Stimulated activated CD8-positive, alpha-beta memory T cell treated with anti-CD3 and anti-CD28 coated beads, Interleukin-15, amount 100 ng/mL, for 4 hours (primary cell): ENCODE measurements around the gene CEP112.
"Not testable (repeated sequence)": the region's sequence is repeated elsewhere in the genome, so short reads cannot be mapped to it uniquely, and the experiment has no call there.

ENCODE experiments used
- DNase-seq, 2 donors: peaks; one replicate each; pipeline ENCODE4 v3.0.0-alpha.2; 2020; ENCODE audit warnings: low read depth in 2 of 2

Gene CEP112

DNA sequence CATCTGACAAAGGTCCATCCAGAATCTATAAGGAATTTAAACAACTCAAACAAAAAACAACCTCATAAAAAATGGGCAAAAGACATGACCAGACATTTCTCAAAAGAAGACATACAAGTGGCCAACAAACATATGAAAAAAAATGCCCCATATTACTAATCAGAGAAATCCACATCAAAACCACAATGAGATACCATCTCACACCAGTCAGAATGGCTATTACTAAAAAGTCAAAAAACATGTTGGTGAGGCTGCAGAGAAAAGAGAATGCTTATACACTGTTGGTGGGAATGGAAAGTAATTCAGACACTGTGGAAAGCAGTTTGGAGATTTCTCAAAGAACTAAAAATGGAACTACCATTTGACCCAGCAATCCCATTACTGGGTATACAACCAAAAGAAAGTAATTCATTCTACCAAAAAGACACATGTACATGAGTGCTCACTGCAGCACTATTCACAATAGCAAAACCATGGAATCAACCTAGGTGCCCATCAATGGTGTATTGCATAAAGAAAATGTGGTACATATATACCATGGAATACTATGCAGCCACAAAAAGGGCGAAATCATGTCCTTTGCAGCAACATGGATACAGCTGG, 409.7 kb downstream of the CEP112 start:
- not testable (repeated sequence) for DNase-seq

DNA sequence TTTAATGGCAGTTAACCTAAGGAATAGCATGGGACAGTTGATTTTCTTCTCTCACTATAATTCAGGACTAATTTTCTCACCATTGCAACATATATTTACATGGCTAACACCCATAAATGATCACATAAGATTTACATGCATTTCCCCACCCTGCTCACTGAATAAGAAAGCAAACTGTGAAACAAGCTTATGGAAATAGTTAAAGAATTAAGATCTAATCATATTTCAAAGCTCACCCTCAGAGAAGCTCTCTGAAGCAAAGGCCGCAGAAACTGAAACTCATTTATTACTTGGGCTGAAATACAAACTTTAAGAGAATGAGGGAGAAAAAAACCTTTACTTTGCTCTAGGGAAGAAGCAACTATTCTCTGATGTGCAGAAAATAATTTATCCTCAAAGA, 411.8 kb downstream of the CEP112 start:
- no peak for DNase-seq

DNA sequence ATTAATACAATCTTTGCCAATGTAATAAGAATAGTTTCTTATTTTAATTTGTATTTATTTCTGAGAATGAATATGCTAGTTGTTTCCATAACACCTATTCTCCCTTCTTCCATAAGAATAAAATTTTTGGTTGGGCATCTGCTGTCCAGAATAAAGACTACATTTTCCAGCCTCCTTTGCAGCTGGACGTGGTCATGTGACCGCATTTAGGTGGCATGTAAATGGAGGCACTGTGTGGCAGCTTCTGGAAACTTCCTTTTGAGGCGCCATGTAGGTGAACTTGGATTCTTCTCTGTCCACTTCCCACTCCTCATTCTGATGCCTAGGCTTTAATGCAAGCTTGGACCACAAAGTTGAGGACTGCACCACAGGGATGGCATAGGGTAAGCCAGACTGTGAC, 415.0 kb downstream of the CEP112 start:
- DNase-seq = no peak

DNA sequence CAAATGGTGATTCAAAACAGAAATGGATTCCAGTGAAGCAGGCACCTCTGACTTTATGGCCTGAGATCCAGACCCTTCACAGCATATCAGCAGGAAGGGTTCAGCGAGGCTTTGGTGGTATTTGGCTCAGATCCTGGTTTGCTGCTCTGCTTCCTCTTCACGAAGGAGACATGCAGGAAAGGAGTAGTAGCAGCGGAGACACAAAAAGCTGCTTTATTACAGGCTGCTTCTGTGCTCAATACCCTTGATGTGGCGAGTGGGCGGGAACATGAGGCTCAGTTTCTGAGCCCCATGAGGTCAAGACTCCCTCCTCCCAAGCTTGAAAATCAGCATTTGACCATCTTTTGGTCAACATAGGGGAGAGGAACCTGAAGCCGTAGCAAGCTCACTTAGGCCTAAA, 417.1 kb downstream of the CEP112 start:
- DNase-seq = no peak

DNA sequence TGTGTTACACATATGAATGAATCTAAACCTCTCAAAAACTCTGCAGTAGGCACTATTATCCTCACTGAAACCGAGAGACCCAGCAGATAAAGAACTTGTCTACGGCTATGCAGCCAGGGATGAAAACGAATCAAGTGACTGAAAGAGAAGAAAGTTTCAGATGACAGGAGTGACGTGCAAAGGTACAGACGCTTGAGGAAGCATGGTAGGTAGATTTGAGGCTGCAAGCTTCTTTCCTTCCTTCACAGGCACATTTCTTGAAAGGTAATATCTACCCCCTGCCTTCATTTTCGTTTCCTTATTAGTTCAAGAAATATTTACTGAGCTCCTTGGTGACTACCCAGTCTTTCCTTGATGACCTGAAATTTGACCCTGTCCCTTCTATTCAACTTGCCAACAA, 418.9 kb downstream of the CEP112 start:
- DNase-seq = no peak

DNA sequence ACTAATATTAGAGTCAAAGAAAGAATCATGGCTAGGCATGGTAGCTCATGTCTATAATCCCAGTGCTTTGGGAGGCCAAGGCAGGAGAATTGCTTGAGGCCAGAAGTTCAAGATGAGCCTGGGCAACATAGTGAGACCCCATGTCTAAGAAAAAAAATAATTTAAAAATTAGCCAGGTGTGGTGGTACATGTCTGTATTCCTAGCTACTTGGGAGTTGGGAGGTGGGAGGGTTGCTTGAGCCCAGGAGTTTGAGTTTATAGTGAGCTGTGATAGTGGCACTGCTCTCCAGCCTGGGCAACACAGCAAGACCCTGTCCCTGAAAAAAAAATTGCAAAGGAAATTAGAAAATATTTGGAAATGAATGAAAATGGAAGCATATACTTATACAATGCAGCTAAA, 420.2 kb downstream of the CEP112 start:
- no peak for DNase-seq

DNA sequence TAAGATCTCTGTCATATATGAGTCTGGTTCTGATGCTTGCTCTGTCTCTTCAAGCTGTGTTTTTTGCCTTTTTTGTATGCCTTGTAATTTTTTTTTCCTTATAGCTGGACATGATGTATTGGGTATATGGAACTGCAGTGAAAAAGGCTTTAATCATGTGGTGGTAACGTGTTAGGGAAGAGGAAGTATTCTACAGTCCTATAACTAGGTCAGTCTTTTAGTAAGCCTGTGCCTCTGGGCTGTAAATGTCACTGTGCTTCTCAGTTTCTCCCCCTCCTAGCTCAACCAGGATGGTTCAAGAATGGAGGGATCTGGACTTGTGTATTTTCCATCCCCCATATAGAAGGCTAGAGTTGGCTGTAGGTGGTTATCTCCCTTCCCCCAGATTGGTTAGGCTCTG, 428.1 kb downstream of the CEP112 start:
- no peak for DNase-seq

DNA sequence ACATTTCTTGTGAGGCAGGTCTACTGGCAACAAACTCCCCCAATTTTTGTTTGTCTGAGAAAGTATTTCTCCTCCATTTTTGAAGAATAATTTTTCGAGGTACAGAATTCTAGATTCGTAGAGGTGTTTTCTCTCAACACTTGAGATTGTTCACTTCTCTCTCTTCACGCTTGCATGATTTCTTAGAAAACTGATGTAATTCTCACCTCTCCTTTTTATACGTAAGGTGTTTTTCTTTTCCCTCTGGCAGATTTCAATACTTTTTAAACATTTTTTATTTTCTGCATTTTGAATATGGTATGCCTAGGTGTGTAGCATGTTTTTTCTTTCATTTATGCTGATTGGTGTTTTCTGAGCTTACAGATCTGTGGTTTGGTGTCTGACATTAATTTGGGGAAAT, 429.0 kb downstream of the CEP112 start:
- no peak for DNase-seq

DNA sequence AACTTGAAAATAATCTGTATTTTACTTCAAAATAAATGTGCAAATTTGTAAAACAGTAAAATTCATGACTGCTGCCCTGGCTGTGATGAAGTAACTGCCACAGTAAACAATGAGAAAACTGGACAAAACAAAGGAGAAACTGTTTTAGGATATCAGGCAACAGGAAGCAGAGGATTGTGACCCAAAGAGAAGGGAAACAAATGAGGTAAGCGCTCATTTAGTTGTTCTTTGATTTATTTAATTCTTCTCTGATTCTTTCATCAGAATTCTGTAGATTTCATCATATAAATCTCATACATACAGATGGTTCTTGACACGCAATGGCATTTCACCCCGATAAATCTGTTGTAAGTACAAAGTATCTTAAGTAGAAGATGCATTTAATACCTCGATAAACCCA, 432.4 kb downstream of the CEP112 start:
- DNase-seq = no peak

DNA sequence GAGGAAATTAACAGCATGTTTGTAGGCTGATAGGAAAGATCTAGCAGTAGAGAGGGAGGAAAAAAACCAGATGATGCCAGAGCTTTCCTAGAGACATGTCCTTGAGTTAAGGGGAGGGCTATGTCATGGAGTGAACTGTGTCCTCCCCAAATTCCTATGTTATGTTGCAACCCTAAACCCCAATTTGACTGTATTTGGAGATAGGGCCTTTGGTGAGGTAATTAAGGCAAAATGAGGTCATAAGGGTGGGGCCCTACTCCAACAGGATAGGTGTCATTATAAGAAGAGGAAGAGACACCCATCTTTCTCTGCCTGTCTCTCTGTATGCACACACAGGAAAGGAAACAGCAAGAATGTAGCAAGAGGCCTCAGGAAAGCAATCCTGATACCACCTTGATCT, 435.2 kb downstream of the CEP112 start:
- DNase-seq = no peak

DNA sequence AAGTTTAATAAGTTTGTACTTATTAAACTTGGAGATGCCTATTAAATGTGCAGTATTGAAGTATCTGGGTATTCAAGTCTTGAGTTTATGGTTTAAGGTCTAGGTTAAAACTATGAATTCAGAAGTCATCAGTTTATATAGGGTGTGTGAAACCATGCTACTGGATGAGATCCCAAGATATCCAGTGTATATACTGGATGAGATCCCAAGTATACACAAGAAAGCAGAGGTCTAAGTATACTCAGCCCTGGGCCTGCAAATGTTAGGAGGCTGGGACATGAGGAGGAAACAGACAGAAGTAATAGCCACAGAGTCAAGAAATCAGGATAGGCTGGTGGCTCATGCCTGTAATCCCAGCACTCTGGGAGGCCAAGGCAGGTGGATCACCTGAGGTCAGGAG, 436.1 kb downstream of the CEP112 start:
- no peak for DNase-seq

DNA sequence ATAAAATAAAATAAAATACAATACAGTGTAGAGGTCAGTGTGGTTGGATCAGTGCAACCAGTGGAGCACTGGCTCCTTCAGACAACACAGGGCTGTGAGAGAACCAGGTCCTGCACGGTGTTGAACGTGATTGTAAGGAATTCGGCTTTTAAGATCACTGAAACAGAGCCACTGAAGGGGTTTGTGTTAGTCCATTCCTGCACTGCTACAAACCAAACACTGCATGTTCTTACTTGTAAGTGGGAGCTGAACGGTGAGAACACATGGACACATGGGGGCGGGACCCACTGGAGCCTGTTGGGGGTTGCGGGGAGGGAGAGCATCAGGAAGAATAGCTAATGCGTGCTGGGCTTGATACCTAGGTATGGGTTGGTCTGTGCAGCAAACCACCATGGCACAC, 437.3 kb downstream of the CEP112 start:
- no peak for DNase-seq

DNA sequence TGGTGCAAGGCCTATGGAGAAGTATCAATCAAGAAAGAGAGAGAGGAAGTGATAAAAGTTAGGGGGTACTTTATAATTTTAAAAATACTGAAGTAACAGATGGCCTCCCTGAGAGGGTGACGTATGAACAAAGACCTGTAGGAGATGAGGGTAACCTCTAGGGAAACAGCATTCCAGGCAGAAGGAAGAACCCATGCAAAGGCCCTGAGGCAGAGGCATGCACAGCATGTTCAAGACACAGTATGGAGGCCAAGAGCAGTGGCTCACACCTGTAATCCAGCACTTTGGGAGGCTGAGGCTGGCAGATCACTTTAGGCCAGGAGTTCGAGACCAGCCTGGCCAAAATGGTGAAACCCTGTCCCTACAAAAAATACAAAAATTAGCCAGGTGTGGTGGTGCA, 437.9 kb downstream of the CEP112 start:
- DNase-seq = no peak

DNA sequence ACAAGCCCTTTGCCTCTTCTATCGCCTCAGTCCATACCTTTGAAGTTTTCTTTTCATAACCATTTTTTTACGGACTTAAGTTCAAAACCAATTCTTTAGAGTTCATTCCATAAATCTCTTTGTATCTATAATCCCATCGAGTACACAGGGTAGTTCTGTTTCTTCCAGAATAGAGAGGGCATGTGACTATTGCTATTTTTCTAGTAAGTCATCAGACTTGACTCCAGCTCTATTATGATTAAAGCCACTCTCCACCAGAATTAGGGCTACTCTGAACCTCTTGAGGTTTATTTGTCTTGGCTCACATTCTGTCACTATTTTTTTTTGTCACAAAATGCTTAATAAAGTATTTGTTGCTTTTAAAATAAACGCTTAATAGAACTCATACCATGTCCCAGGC, 438.6 kb downstream of the CEP112 start:
- DNase-seq = no peak

DNA sequence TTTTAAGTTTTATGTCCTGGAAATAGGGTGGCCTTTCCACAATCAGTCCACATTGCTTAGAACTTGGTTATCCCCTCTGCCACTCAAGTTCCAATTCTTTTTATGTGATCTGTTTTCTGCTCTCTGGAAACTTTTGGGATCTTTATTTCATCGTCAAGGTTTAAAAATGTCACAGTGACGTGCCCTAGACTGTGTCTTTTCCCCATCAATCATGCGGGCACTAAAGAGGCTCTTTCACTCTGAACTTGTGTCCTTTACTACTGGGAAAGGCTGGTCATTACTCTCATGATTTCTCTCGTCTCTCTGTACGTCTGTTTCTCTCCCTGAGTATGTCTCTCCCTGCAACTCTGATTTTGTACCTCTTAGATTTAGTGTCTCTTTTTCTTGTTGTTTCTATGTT, 440.7 kb downstream of the CEP112 start:
- DNase-seq = no peak

DNA sequence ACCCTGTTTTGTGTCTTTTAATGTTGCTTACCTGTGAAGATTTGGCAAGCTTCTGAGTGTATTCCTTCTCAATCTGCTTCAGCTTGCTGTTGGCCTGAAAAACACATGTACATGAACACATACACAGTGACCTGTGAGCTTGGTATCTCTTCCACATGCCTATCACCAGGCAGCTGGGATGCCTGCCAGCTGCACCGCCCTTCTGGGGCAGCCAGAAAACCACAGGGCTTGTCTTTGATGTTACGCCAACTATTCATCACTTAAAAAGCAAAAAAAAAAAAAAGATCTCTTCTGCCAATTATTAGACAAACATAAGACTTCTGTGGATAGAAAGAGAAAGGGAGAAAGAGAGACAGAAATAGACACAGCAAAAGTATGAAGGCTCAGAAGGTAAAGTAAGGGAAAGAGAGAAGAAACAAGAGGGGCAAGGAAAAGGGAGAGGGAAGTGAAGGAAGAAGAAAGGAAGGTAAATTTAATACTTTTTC, 441.3 kb downstream of the CEP112 start:
- DNase-seq = no peak

DNA sequence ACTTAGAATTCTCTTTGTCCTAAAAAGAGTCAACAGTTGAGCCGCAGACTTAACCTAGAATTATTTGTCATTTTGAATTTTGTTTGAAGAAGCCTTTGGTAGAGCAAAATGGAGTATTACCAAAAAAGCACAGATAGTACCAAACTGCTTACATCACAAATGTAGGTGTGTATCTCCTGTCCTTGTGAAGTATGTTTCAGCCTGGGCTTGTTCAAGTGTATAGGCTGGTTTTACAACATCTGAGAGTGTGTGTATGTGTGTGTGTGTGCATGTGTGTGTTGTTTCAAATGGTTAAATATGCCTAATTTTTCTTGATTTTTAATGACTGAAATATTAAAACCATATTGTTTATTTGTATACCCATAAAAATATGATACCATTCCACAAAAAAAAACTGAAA, 441.8 kb downstream of the CEP112 start:
- DNase-seq = no peak

DNA sequence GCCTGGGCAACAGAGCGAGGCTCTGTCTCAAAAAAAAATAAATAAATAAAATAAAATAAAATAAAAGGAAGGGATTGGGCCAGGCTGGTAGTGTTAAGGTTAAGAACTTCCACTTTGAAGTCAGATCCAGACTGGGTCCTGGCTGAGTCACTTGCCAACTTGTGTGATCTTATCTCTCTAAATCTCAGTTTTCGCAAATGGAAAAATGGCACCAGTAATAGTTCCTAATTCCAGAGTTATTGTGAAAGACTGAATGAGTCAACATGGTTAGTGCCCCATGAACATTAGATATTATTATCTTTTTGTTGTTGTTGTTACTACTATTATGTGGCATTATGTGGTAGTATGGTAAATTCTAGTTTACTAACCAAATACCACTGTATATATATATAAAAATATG, 442.5 kb downstream of the CEP112 start:
- DNase-seq = no peak

DNA sequence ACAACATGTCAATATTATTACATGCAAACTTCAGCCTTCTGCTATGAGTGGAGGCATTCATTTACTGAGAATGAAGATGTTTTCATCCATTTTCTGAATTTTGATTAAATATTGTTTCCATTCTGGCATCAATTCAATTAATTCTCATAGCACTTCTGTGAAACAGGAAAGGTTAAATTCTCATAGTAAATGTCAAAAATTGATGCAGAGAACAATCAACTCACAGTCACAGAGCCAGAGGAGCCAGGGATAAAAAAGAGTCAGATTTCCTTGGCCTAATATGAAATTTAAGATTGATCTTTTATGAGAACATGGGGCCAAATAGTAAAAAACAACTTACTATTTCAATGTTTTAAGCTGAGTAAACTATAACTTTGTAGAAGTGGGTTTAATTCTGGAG, 446.7 kb downstream of the CEP112 start:
- no peak for DNase-seq

DNA sequence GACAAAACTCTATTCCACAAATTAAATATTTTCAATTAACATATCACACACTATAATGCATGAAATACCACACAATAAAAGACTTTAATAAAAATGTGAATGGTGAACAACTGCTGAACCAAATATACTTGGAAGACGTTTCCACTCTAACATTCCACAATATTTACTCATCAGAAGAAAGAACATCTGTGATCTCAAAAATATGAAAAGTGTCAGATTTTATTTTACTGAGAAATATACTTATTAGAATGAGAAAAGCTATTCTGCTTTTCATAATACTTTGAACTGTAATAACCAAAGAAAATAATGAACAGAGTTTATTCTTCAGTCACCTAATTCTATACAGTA, 448.7 kb downstream of the CEP112 start:
- no peak for DNase-seq

DNA sequence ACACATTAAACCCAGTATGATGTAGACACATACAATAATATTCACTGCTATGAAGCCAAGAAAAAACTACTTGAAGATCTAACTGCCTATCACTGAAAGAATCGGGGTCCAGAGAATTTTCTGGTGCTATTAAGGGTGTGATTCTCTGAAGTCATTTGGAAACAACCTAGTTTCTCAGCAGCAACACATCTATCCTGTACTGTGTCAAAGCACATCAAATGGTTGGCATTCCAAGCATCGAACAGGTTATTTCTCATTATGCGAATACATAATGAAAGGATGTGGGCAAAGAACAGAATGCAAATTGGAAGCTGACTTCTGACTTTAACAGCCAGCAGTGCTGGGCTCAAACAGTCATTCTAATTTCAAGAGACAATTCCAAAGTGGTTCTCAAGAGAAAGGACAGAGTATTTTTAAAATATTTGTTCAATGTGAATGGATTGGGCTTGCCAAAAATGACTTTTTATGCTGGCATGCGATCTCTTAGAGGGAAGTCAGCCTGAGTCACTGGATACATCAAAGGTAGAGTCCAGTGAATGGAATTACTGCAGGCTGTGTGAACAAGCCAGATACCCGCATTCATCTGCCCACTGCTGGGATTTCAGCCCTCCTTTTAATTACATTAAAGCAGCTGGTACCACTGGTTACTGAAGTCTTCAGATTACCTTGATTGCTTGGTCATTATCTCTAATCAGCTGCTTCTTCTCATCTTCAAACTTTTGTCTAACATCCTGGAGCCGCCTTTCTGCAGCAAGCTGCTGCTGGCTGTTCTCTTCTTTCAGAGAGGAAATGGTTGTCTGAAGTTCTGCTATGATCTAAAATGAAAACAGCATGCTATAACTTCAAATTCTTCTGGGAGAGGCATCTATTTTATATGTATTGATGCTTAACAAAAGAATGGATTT, 449.3 kb downstream of the CEP112 start:
- no peak for DNase-seq

DNA sequence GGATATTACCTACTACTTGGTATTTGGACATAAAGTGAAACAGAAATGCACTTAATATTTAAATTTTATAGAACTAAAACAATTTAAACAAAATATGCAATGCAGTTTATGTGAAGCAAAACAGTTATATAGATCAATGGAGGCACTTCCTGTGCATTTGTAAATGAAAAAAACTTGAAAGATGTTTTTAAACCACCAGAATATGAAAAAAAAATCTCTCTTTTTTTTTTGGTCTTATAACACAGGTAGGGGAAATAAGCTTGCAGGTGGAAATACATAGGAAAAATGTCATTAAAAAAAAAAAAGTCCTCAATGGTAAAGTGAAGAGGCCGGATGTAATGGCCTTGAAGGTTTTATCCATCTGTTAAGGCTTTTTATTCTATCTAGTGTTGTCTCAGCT, 450.2 kb downstream of the CEP112 start:
- DNase-seq = no peak

DNA sequence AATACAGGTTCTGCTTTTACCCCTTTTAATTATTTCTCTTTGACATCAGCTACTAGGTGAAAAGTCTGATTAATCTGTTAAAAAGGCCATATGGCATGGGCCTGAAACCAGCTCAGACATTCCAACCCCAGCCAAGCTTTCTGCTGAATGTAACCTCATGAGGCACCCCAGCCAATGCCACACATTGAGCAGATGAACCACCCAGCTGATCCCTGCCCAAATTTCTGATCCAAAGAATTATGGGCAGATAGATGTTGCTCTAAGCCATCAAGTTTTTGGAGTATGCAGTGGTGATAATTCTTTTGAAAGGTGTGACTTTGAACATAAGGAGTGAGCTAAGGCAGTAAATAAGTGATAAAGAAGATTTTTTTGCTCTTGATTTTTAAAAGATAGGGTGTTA, 452.9 kb downstream of the CEP112 start:
- DNase-seq = no peak

DNA sequence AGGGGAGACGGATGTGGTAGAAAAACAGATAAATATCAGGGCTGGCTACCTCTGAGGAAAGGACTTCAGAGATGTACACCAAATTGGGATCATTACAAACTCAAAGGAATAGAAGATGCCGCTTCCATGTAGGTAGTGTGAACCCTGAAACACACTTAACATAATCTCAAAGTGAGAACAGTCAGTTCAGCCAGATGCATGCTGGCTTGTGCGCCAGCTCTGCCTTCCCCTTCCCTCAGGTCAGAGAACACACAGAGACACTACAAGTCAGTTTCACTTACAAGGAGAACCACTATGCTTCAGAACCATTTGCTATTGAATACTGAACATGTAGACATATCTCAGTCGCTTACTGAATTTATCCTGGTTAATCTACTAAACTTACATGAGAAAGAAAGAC, 454.5 kb downstream of the CEP112 start:
- no peak for DNase-seq
